HEK293 (cell line): ENCODE data around the gene PSG4.
A peak's percentile ranks its signal among the peaks of the same experiment; 100 is the strongest.
"Not testable (repeated sequence)": the region's sequence is repeated elsewhere in the genome, so short reads cannot be mapped to it uniquely, and the experiment has no call there.

Source experiments
- CTCF ChIA-PET: fragments of 350-600 bp; formaldehyde crosslinking; extraction: SDS; loops from one replicate; lab custom pipeline; 2021; ENCODE audit warnings: antibody characterized with exemption; lab: Yijun Ruan, JAX
- POLR2A ChIA-PET: fragments of 300-600 bp; formaldehyde crosslinking; extraction: SDS; loops from one replicate; lab custom pipeline; 2020; ENCODE audit warnings: antibody characterized with exemption, inconsistent platforms; lab: Yijun Ruan, JAX
- H3K27ac ChIP-seq: fragments of 200-500 bp; sonication (Bioruptor generic); 2 replicates; pipeline ENCODE4 v1.5.1; 2014; ENCODE audit warnings: low read depth, low read length, control low read depth, inconsistent platforms; ENCODE audit errors: extremely low read depth
- H3K36me3 ChIP-seq, 2 experiments: fragments of 200-500 bp in 1 of 2; sonication (Bioruptor generic) in 1 of 2; 1 replicate in 1 of 2; 2 replicates in 1 of 2; pipeline ENCODE4 v1.5.1; 2014 to 2017; ENCODE audit warnings: inconsistent platforms in 2 of 2, low read length in 2 of 2; ENCODE audit not compliant: control insufficient read depth in 2 of 2, insufficient read depth in 1 of 2
- H3K4me1 ChIP-seq: fragments of 200-500 bp; sonication (Bioruptor generic); 2 replicates; pipeline ENCODE4 v1.5.1; 2014; ENCODE audit warnings: mild to moderate bottlenecking, low read length, inconsistent platforms; ENCODE audit not compliant: control insufficient read depth, insufficient read depth
- H3K4me3 ChIP-seq: 2 replicates; pipeline ENCODE4 v1.5.1; 2011; ENCODE audit warnings: low read depth, mild to moderate bottlenecking, control low read depth, low read length, moderate library complexity
- H3K9me3 ChIP-seq: fragments of 200-500 bp; sonication (Bioruptor generic); 2 replicates; pipeline ENCODE4 v1.5.1; 2014; ENCODE audit warnings: low read depth, low read length, inconsistent platforms; ENCODE audit not compliant: control insufficient read depth, insufficient read depth
- GLIS1 ChIP-seq: fragments of 450-650 bp; formaldehyde crosslinking; IDR thresholded peaks from 2 replicates; pipeline ENCODE4 v1.5.1; 2016; ENCODE audit warnings: missing biosample characterization, missing genetic modification characterization
- SP3 ChIP-seq: fragments of 450-650 bp; formaldehyde crosslinking; IDR thresholded peaks from 2 replicates; pipeline ENCODE4 v1.5.1; 2016; ENCODE audit warnings: missing biosample characterization, missing genetic modification characterization
- ZBTB17 ChIP-seq: fragments of 450-650 bp; formaldehyde crosslinking; IDR thresholded peaks from 2 replicates; pipeline ENCODE4 v1.5.1; 2016; ENCODE audit warnings: missing biosample characterization, missing genetic modification characterization
- ZBTB20 ChIP-seq: fragments of 450-650 bp; formaldehyde crosslinking; IDR thresholded peaks from 2 replicates; pipeline ENCODE4 v1.5.1; 2016; ENCODE audit warnings: missing biosample characterization, missing genetic modification characterization
- ZBTB48 ChIP-seq: fragments of 450-650 bp; formaldehyde crosslinking; IDR thresholded peaks from 2 replicates; pipeline ENCODE4 v1.5.1; 2016; ENCODE audit warnings: missing biosample characterization, missing genetic modification characterization
- ZFP37 ChIP-seq: fragments of 450-650 bp; formaldehyde crosslinking; IDR thresholded peaks from 2 replicates; pipeline ENCODE4 v1.5.1; 2016; ENCODE audit warnings: missing biosample characterization, missing genetic modification characterization
- ZNF600 ChIP-seq: fragments of 450-650 bp; formaldehyde crosslinking; IDR thresholded peaks from 2 replicates; pipeline ENCODE4 v1.5.1; 2016; ENCODE audit warnings: missing biosample characterization, missing genetic modification characterization
- TF ChIP-seq, protein P1 (sequence below): fragments of 450-650 bp; formaldehyde crosslinking; IDR thresholded peaks from 2 replicates; pipeline ENCODE4 v1.5.1; 2017; ENCODE audit warnings: missing biosample characterization, missing genetic modification characterization
- TF ChIP-seq, protein P2 (sequence below): fragments of 450-650 bp; formaldehyde crosslinking; optimal IDR thresholded peaks from 2 replicates; pipeline ENCODE3; 2016; ENCODE audit warnings: missing biosample characterization, mild to moderate bottlenecking, missing genetic modification characterization
- TF ChIP-seq, protein P3 (sequence below): fragments of 450-650 bp; formaldehyde crosslinking; IDR thresholded peaks from 2 replicates; pipeline ENCODE4 v1.5.1; 2017; ENCODE audit warnings: missing biosample characterization, missing genetic modification characterization
- TF ChIP-seq, protein P4 (sequence below): fragments of 450-650 bp; formaldehyde crosslinking; IDR thresholded peaks from 2 replicates; pipeline ENCODE4 v1.5.1; 2016; ENCODE audit warnings: missing biosample characterization, missing genetic modification characterization

Gene PSG4

DNA sequence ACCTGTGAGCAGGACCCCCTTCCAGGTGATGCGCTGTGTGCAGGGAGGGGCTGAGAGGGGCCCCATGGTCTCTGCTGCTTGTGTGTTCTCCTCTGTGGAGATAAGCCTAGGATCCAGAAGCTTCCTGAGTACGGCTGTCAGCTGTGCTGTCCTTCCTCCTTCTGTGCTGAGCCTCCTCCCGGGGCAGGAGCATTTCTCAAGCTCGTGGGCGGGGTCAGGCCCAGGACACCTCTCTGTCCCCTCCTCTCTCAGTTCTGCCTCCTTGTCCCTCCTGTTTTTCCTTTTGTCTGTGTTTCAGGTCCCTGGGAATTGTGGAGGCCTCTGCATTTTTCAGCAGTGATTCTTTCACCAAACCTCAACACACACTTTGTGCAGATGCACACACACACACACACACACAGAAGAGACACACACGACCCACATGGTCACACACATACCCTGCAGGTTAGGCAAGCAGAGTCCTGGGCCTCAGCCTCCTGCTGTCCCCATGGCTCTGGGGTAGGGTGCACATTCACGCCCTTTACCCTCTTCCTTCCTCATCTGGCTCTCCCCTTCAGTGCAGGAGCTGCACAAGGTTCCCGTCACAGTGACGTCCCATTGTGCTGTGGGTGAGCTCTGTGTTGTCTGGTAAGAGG, at the start of gene PSG4:
Gene PSG4 (minus strand): TSS at position 168 of the 635 bp plus-strand sequence. CDS start 102 bp downstream, at position 66.
- not testable (repeated sequence) for H3K27ac ChIP-seq, H3K36me3 ChIP-seq, H3K4me3 ChIP-seq, H3K9me3 ChIP-seq, H3K4me1 ChIP-seq
- peak; percentile 48; the same call in 1 of the 2 replicates for TF ChIP-seq SP3 (tag by site-specific recombination)
- peak; percentile 88 for TF ChIP-seq ZBTB20 (tag by site-specific recombination)
- TF ChIP-seq, protein P1, sequence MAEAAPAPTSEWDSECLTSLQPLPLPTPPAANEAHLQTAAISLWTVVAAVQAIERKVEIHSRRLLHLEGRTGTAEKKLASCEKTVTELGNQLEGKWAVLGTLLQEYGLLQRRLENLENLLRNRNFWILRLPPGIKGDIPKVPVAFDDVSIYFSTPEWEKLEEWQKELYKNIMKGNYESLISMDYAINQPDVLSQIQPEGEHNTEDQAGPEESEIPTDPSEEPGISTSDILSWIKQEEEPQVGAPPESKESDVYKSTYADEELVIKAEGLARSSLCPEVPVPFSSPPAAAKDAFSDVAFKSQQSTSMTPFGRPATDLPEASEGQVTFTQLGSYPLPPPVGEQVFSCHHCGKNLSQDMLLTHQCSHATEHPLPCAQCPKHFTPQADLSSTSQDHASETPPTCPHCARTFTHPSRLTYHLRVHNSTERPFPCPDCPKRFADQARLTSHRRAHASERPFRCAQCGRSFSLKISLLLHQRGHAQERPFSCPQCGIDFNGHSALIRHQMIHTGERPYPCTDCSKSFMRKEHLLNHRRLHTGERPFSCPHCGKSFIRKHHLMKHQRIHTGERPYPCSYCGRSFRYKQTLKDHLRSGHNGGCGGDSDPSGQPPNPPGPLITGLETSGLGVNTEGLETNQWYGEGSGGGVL (tag by site-specific recombination): 0 out of 2 replicates have a peak, but pooled peaks have one; percentile 15
- TF ChIP-seq, protein P2, sequence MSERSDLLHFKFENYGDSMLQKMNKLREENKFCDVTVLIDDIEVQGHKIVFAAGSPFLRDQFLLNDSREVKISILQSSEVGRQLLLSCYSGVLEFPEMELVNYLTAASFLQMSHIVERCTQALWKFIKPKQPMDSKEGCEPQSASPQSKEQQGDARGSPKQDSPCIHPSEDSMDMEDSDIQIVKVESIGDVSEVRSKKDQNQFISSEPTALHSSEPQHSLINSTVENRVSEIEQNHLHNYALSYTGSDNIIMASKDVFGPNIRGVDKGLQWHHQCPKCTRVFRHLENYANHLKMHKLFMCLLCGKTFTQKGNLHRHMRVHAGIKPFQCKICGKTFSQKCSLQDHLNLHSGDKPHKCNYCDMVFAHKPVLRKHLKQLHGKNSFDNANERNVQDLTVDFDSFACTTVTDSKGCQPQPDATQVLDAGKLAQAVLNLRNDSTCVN: peak; percentile 8
- TF ChIP-seq, protein P3, sequence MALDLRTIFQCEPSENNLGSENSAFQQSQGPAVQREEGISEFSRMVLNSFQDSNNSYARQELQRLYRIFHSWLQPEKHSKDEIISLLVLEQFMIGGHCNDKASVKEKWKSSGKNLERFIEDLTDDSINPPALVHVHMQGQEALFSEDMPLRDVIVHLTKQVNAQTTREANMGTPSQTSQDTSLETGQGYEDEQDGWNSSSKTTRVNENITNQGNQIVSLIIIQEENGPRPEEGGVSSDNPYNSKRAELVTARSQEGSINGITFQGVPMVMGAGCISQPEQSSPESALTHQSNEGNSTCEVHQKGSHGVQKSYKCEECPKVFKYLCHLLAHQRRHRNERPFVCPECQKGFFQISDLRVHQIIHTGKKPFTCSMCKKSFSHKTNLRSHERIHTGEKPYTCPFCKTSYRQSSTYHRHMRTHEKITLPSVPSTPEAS (tag by site-specific recombination): peak; percentile 79
- TF ChIP-seq ZNF600 (tag by site-specific recombination): peak; percentile 25; the same call in 1 of the 2 replicates
- TF ChIP-seq ZBTB48 (tag by site-specific recombination): peak; percentile 40; the same call in 1 of the 2 replicates
- CTCF ChIA-PET: interaction anchor here (0.7 to 9.1 kb wide), 9 partner anchors 9 to 117 kb away, joined by 3 to 117 read pairs (median 23); no protein-coding TSS in a partner anchor
- POLR2A ChIA-PET: interaction anchor here (0.6 to 2.5 kb wide), 2 partner anchors 8 to 13 kb away, joined by 7 to 13 read pairs; no protein-coding TSS in a partner anchor

DNA sequence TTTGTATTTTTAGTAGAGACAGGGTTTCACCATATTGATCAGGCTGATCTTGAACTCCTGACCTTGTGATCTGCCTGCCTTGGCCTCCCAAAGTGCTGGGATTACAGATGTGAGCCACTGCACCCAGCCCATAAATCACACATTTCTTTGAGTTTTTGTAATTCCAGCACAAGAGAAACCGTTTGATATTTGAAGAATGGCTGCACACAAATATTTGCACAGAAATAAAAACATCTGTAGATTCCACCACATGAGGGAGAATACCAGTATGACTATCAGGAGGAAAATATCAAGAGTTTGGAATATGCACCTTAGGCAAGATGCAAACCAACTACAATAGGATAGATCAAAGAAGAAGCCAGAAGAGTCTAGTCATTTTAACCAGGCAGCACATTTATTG, 46.0 kb upstream of the PSG4 start:
- POLR2A ChIA-PET, H3K9me3 ChIP-seq, H3K4me3 ChIP-seq, H3K27ac ChIP-seq, H3K4me1 ChIP-seq, CTCF ChIA-PET, H3K36me3 ChIP-seq: not testable (repeated sequence)

DNA sequence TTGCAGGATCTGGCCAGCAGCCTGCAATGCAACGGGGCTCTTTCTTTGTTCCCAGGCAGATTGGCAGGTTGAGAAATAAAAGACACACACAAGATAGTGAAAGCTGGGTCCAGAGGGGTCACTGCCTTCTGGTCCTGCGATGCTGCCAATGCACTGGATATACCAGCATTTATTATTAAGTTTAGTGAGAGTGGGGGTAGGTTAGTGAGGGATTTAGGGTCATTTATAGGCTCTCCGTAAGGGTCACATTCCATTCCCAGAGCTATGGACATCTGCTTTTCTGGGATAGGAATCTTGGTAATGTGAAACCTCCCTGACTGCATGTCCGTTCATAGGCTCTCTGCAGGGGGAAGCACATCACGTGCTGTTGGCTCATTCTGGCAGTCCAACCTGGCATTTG, 44.9 kb upstream of the PSG4 start:
- POLR2A ChIA-PET: not testable (repeated sequence)
- CTCF ChIA-PET: interaction anchor here (0.6 to 1.2 kb wide), 4 partner anchors 21 to 154 kb away, joined by 3 to 5 read pairs (median 4); no protein-coding TSS in a partner anchor
- 0 out of 2 replicates have a peak, but pooled peaks have one; percentile 16 for TF ChIP-seq ZFP37 (tag by site-specific recombination)
- TF ChIP-seq, protein P4, sequence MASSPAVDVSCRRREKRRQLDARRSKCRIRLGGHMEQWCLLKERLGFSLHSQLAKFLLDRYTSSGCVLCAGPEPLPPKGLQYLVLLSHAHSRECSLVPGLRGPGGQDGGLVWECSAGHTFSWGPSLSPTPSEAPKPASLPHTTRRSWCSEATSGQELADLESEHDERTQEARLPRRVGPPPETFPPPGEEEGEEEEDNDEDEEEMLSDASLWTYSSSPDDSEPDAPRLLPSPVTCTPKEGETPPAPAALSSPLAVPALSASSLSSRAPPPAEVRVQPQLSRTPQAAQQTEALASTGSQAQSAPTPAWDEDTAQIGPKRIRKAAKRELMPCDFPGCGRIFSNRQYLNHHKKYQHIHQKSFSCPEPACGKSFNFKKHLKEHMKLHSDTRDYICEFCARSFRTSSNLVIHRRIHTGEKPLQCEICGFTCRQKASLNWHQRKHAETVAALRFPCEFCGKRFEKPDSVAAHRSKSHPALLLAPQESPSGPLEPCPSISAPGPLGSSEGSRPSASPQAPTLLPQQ: 0 out of 2 replicates have a peak, but pooled peaks have one; percentile 14
- peak; percentile 80 for TF ChIP-seq ZBTB17
- 0 out of 2 replicates have a peak, but pooled peaks have one; percentile 47 for TF ChIP-seq ZBTB48 (tag by site-specific recombination)
- TF ChIP-seq GLIS1 (tag by site-specific recombination): peak; percentile 65; the same call in 1 of the 2 replicates

DNA sequence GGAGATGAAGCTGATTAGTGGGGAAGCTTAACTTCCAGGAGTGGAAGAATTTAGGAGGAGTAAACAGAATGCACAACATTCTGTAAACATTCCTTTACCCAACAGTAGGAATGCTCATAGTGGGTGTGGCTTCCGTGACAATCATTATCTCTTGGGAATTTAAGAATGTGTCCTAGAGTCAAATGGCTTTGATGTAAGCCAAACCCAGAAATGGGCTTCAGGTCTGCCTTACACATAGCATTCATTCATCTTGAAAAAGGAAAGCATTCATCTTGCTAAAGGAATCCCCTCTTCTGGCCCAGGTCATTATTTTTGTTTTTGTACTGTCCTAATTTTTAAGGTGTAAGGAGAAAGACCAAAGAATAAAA, 43.2 kb upstream of the PSG4 start:
- CTCF ChIA-PET: interaction anchor here (0.6 to 0.9 kb wide), 2 partner anchors 38 to 253 kb away, joined by 3 to 4 read pairs; no protein-coding TSS in a partner anchor

More for the DNA sequence above, 44.9 kb upstream of the PSG4 start:
- H3K4me3 ChIP-seq, H3K4me1 ChIP-seq, H3K27ac ChIP-seq, H3K9me3 ChIP-seq, H3K36me3 ChIP-seq: not testable (repeated sequence)

More for the DNA sequence above, 43.2 kb upstream of the PSG4 start:
- POLR2A ChIA-PET, H3K9me3 ChIP-seq, H3K4me1 ChIP-seq, H3K27ac ChIP-seq, H3K36me3 ChIP-seq, H3K4me3 ChIP-seq: not testable (repeated sequence)
